Measurements from ENCODE around the gene AHCTF1.

DNA sequence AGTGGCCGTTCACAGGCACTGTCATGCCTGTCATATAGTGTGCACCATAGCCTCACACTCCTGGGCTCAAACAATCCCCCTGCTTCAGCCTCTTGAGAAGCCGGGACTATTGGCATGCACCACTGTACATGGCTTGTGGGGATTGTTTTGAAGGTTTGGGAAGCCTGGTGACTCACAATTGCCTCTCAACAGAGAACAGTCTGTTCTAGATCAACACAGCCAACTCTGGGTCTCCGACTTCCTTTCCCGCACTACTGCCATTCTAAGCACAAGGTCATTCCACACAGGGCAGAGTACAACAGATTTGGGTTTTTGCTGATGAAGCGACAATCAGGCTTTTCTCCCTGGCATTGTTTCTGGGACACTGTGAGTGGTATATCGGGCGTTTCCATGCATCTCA is 15.5 kb upstream of the AHCTF1 start:
- TF ChIP-seq, protein P1, sequence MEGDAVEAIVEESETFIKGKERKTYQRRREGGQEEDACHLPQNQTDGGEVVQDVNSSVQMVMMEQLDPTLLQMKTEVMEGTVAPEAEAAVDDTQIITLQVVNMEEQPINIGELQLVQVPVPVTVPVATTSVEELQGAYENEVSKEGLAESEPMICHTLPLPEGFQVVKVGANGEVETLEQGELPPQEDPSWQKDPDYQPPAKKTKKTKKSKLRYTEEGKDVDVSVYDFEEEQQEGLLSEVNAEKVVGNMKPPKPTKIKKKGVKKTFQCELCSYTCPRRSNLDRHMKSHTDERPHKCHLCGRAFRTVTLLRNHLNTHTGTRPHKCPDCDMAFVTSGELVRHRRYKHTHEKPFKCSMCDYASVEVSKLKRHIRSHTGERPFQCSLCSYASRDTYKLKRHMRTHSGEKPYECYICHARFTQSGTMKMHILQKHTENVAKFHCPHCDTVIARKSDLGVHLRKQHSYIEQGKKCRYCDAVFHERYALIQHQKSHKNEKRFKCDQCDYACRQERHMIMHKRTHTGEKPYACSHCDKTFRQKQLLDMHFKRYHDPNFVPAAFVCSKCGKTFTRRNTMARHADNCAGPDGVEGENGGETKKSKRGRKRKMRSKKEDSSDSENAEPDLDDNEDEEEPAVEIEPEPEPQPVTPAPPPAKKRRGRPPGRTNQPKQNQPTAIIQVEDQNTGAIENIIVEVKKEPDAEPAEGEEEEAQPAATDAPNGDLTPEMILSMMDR (IDR thresholded peaks at IDR 0.05; ENCODE audit: insufficient read depth, low read length, poor library complexity, severe bottlenecking): no peak
- no peak for TF ChIP-seq EZH2phosphoT487 (conservative IDR thresholded peaks at IDR 0.05; ENCODE audit: low read length)

Measured in SU-DHL-6 (cell line).